ENCODE measurements around the gene PPP1CA.
A peak's percentile ranks its signal among the peaks of the same experiment; 100 is the strongest.

The PPP1CA gene

GRCh38 chr11:67366961-67367760, 34.5 kb downstream of the PPP1CA start:
- no peak for DNase-seq

DNA sequence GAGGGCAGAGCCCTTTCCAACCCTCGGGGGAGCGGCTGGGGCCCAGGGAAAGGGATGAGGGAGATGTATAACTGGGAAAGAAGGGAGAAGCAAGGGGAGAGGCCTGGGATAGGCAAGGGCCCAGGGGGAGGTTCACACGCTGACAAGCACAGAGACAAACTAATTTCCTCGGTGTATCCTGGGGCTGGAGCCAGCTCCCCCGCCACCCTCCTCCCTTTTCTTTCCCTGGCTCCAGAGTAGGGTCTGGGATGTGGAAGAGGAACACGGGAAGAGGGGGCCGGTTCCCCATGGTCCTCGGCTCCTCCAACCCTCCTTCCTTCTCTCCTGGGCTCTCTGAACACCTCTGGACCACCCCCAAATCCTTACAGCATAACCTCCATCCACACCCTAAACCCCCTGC, 35.1 kb downstream of the PPP1CA start:
- no peak for DNase-seq

GRCh38 chr11:67365736-67366444, 35.8 kb downstream of the PPP1CA start:
- DNase-seq: no peak

- DNase-seq: no peak
These were observed 36.6 kb downstream of the PPP1CA start for GRCh38 chr11:67364783-67365722.

DNA sequence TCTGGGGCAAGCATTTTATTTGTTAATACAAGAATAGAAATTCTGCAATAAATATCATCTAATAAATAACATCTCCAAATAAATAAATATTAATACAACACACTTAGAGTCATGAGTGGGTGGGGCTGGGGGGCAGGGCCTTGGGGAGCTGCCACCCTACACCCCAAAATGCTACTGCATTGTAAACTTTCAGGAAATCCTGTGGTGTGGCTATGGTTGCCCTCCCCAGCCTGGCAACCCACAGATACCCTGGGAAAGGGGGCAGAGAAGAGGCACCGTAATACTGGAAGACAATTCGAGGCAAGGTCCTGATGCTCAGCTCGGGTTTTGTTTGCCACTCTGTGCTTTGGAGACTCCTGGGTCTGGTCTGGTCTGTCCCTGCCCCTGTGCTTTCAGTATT, 37.5 kb downstream of the PPP1CA start:
- no peak for DNase-seq

DNA sequence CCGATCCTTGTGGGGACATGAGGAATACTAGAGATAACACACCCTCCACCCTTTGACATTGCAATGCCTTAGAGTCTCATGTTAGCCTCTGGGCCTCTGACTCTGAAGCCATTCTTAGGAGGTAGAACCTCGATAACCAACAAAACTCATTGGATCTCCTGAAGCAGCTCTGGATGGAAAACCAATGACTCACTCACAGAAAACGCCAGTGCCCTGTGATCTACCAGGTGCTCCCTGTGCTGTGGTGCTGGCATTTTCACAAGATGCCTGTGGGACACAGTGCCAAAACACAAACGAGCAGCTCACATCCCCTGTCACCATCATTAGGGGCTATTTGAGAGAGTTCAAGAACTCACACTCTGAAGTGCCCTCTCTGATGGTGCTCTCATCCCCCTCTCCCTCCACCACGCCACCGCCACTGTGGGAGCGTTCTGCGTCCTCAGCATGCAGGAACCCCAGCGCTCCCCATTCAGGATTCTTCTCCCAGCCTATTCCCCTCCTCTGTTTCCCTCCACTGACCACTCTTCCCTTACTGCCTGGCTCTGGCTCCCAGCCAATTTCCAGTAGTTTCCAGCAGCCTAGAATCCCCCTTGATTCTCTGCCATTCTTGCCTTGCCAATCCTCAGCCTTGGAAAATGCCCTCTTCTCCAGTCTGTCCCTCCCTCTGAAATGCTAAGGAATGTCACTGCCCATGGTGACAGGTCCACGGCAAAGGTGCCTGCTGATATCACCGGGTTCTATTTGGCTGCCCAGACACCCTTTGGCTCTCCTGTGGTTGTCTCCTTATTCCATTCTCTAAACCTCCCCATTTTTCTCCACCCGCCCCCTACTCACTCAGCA, 43.6 kb downstream of the PPP1CA start:
- no peak for DNase-seq

GRCh38 chr11:67356864-67357561, 44.6 kb downstream of the PPP1CA start:
- peak; percentile 73 to 82 for DNase-seq

DNA sequence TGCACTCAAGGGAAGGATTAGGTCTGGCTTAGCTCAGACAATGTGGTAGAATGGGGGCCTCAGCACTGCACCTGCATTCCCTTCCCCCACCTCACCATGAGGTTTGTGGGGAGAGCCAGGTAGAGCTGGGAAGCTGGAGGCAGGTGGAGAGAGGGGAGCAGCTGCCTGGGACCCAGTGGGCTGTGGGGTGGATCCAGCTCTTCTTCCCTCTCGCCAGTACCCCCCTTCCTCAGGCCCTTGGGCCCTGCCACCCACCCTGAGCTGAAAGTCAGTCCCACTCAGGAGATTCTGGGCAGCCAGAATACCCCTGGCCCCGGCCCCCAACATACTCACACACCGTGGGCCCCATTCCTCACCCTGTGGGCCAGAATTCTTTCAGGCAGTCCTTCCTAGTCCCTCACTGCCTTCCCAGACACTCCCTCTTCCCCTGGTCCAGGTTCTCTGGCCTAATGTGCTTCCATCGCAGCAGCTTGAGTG, 45.2 kb downstream of the PPP1CA start:
- no peak for DNase-seq

- no peak for DNase-seq
These were observed 45.8 kb downstream of the PPP1CA start for GRCh38 chr11:67355794-67356386.

- DNase-seq: no peak
These were observed 46.5 kb downstream of the PPP1CA start for GRCh38 chr11:67355023-67355793.

DNA sequence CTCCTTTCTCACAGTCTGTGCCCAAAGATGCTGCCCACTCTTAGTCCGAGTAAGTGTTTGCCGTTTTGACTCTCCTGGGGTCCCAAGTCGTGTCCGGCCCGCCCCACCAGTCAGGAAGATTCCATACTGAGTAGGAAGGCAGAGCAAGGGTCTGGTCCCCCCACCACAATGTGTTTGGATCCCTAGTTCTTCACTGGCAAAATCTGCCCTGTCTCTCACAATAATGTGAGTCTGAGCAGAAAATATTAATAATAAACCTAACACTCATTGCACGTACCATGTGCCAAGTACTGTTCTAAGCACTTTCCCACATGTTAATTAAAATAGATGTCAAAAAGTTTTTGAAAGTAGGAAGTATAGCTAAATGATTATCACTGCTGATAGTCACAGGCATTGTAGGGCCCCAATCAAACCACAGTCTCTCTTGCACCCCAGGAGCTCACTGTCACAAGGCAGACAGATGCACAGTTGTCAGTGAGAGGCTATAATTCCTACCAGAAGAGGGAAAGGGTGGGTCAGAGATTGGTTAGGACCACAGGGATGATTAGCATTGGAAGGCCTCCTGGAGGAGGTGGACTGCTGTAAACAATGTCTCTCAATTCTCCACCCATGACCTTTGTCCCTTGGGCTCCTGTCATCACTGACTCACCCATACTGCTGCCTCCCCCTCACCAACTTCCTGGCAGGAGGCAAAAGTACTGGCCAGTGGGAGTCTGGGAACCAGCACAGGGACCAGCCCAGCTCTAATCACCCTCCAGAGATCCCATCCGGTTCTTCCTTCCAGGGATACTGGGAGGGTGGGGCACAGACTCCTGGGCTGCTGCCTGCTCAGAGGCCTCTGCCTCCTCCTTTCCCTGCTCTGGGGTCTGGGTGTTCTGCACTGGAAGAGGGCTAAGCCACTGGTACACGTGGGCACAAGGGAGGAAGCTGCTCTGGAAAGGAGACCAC, 47.3 kb downstream of the PPP1CA start:
- DNase-seq: no peak

DNA sequence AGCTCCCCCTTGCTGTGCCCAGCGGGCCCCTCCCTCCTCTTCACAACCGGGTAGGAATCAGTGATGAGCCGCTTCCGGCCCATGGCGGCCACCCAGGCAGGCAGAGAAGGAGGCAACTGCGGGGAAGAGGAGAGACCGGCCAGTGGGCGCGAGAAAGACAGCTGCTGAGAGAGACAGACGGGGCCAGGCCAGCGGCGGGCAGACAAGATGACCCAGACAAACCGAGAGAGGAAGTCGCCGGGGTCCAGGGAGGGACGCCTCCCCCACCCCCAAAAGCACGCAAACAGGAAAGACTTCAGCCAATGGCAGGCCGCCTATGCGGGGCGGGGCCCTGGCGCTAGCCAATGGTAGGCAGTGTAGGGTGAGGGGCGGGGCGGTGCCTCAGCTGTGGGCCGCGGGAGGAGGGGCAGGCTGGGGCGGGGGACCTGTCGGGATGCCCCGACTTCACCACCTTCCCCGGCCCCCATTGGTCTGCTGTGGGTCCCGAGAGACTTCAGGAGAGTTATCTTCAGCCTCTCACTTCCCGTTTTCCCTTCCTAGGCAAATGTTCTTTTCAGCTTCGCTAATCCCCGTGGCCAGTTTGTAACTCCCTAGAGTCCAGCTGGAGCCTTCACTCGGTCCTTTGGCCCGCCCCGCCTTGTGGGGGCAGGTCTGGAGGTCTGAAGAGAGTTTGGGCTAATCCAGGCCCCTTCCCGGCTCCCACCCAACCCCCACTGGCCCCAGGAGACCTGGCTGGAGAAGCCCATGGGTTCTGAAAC, 48.2 kb downstream of the PPP1CA start, which contains the start of gene POLD4:
POLD4 (minus strand) TSS at position 230 of the 758 bp plus-strand sequence; CDS start at position 83, 147 bp downstream.
- DNase-seq: peak; percentile 88 to 92

- peak; percentile 27 to 34 for DNase-seq
These were observed 48.9 kb downstream of the PPP1CA start for GRCh38 chr11:67352546-67353316.

DNA sequence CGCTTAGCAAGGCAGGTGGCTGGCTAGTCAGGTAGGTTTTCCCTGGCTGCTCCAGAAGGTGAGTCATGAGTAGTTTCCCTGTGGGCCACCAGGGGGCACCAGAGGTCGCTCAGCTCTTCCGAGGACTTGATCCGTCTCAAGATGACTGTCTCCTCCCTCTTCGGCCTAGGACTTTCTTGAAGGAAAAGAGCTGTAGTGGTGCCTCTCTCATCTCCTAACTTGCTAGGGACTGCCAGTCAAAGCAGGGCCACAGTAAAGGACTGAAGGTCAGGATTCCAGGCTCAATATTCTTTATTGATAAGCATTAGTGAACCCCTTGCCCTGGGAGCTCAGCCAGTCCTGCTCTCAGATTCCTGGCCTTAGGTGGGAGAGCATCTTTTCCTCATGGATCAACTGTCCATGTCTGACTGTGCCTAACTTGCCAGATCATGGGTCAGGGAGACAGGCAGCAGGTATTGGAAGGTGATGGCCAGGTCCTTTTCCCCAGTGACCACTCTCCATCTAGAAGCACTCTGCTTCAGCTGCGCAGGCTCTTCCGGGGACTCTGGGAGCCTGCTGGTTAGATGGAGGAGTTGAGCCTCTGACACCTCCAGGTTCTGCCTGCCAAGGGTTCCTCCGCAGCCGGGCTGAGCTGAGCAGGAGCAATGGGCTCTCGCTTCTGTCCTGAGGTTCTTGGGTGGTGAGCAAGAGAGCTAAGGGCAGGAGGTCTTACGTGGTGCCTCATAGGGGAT, 50.2 kb downstream of the PPP1CA start:
- peak; percentile 64 to 69 for DNase-seq

- DNase-seq: no peak
These were observed 51.7 kb downstream of the PPP1CA start for GRCh38 chr11:67349928-67350465.

DNA sequence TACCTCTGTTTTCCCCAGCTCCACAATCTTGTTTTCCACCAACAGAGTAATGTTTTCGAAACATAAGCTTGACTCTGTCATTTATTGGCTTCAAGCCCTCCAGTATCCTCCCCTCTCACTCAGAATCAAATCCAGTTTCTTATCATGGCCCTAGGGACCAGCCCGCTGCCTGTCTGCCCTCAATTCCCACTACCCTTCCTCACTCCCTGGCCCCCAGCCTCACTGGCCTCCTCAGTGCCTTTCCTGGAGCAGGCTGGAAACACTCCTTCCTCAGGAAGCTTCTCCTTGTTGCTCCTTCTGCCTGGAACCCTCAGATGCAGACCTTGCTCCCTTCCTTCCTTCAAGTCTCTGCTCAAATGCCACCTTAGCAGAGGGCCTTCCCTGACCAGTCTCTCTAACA, 52.2 kb downstream of the PPP1CA start:
- no peak for DNase-seq

Measured in AML-193 (cell line).